GM10847 (cell line): ENCODE measurements around the gene TXN.

Experiments used
- POLR2A ChIP-seq: IDR thresholded peaks from 2 replicates; pipeline ENCODE4 v1.6.1; 2011; ENCODE audit not compliant: insufficient read length; ENCODE audit errors: extremely low read depth

TXN gene

GRCh38 chr9:110270211-110270995 is 14.1 kb upstream of the TXN start:
- no peak for TF ChIP-seq POLR2A

GRCh38 chr9:110266795-110267194 is 10.5 kb upstream of the TXN start:
- TF ChIP-seq POLR2A = no peak

GRCh38 chr9:110261632-110262031 is 5.3 kb upstream of the TXN start:
- no peak for TF ChIP-seq POLR2A

GRCh38 chr9:110260911-110261310 is 4.6 kb upstream of the TXN start:
- no peak for TF ChIP-seq POLR2A

GRCh38 chr9:110259566-110259965 is 3.3 kb upstream of the TXN start:
- TF ChIP-seq POLR2A = no peak

GRCh38 chr9:110258690-110259091 is 2.4 kb upstream of the TXN start:
- TF ChIP-seq POLR2A = no peak

- no peak for TF ChIP-seq POLR2A
Measured at GRCh38 chr9:110257956-110258355, 1.6 kb upstream of the TXN start.

- no peak for TF ChIP-seq POLR2A
Measured at GRCh38 chr9:110257097-110257841, 962 bp upstream of the TXN start.

GRCh38 chr9:110255463-110256379 is 586 bp downstream of the TXN start:
- no peak for TF ChIP-seq POLR2A

GRCh38 chr9:110255034-110255462 is 1.3 kb downstream of the TXN start:
- no peak for TF ChIP-seq POLR2A

GRCh38 chr9:110254500-110254899 is 1.8 kb downstream of the TXN start:
- TF ChIP-seq POLR2A = no peak

- no peak for TF ChIP-seq POLR2A
Measured at GRCh38 chr9:110252509-110253139, 3.7 kb downstream of the TXN start.

- TF ChIP-seq POLR2A = no peak
Measured at GRCh38 chr9:110251212-110251611, 5.1 kb downstream of the TXN start.

- TF ChIP-seq POLR2A = no peak
Measured at GRCh38 chr9:110249603-110250002, 6.7 kb downstream of the TXN start.

GRCh38 chr9:110248361-110248760 is 7.9 kb downstream of the TXN start:
- no peak for TF ChIP-seq POLR2A
